Lower leg skin (tissue), 4 donors: ENCODE measurements around the gene ITGB3. TPM values are rescaled to one million over a fixed set of nuclear protein-coding genes. Genes with fewer than 3 reads are reported as not detected.

Experiments
- DNase-seq, 2 donors: peaks; one replicate each; pipeline ENCODE4 v3.0.0-alpha.2; 2019; ENCODE audit warnings: low spot score in 2 of 2
- H3K4me3 ChIP-seq: fragments of 200-600 bp; sonication (generic); 2 replicates; pipeline ENCODE4 v1.5.1; 2017; ENCODE audit warnings: mild to moderate bottlenecking, low read depth; ENCODE audit not compliant: poor library complexity, severe bottlenecking
- CTCF ChIP-seq, 3 donors: fragments of 450-650 bp; IDR thresholded peaks; one replicate each; pipeline ENCODE4 v1.5.1; 2016; ENCODE audit warnings: antibody characterized with exemption in 3 of 3, mild to moderate bottlenecking in 3 of 3, moderate library complexity in 2 of 3
- POLR2A ChIP-seq, 2 donors: fragments of 450-650 bp; IDR thresholded peaks; one replicate each; pipeline ENCODE4 v1.6.1; 2016 to 2017; ENCODE audit warnings: antibody characterized with exemption in 2 of 2, mild to moderate bottlenecking in 1 of 2, moderate library complexity in 1 of 2
- WGBS, 2 donors: methylation state at CpG; one replicate each; pipeline ENCODE4 v1.1.5; 2018; 5-methylcytosine and 5-hydroxymethylcytosine counted together
- intact Hi-C: fragments of 100-400 bp; cut with DNase I; formaldehyde crosslinking; loops from one replicate; pipeline ENCODE4 v1.15.0; 2023; ENCODE audit warnings: low total_unique reads
- total RNA-seq, 4 donors: library from RNA; depleted of rRNA; stranded (reverse); fragments of >200 nt; gene quantifications; one replicate each; pipeline ENCODE4 v1.1.0, GENCODE V29; 2016

The ITGB3 gene
- total RNA-seq, 4 donors from 2014 or later: 2.2 to 3.7 (median 3.1) TPM

- no peak overlapping the region for H3K4me3 ChIP-seq
- WGBS, 2 donors: 95 to 100% methylated on average over 1 of the region's 1 CpG
- intact Hi-C loops: no loop called here
- no peak for DNase-seq
- no peak for TF ChIP-seq POLR2A (IDR thresholded peaks at IDR 0.05)
- TF ChIP-seq CTCF (IDR thresholded peaks at IDR 0.05): no peak
Measured at GRCh38 chr17:47289302-47289701, 35.7 kb downstream of the ITGB3 start.

GRCh38 chr17:47290870-47291241 is 37.2 kb downstream of the ITGB3 start:
- 75 to 78% methylated on average over 5 of the region's 5 CpGs for WGBS, 2 donors

GRCh38 chr17:47291242-47291873 is 37.7 kb downstream of the ITGB3 start:
- no peak for TF ChIP-seq POLR2A (IDR thresholded peaks at IDR 0.05)
- no peak for TF ChIP-seq CTCF (IDR thresholded peaks at IDR 0.05)
- intact Hi-C loops: no loop called here
- WGBS, 2 donors: 70 to 72% methylated on average over 8 of the region's 8 CpGs
- H3K4me3 ChIP-seq: no peak overlapping the region
- no peak for DNase-seq

More at GRCh38 chr17:47290870-47291241, 37.2 kb downstream of the ITGB3 start:
- intact Hi-C loops: no loop called here
- no peak overlapping the region for H3K4me3 ChIP-seq
- no peak for DNase-seq
- TF ChIP-seq POLR2A (IDR thresholded peaks at IDR 0.05): no peak
- no peak for TF ChIP-seq CTCF (IDR thresholded peaks at IDR 0.05)

- no peak overlapping the region for H3K4me3 ChIP-seq
- no peak for TF ChIP-seq POLR2A (IDR thresholded peaks at IDR 0.05)
- no peak for TF ChIP-seq CTCF (IDR thresholded peaks at IDR 0.05)
- WGBS, 2 donors: 91 to 93% methylated on average over 14 of the region's 14 CpGs
- intact Hi-C loops: no loop called here
- DNase-seq: no peak
Measured at GRCh38 chr17:47292206-47292605, 38.6 kb downstream of the ITGB3 start.

- TF ChIP-seq POLR2A (IDR thresholded peaks at IDR 0.05) (no peak), CTCF (IDR thresholded peaks at IDR 0.05) (no peak)
- 61 to 72% methylated on average over 10 to 14 of the region's 14 CpGs for WGBS, 2 donors
- no peak overlapping the region for H3K4me3 ChIP-seq
- DNase-seq: peak in 1 of 2 donors; percentile 82
- intact Hi-C loops: no loop called here
Measured at GRCh38 chr17:47295037-47295873, 41.6 kb downstream of the ITGB3 start.
